ENCODE data around the gene ST7. TPM values are rescaled to one million over a fixed set of nuclear protein-coding genes. Genes with fewer than 3 reads are reported as not detected.
A peak's percentile ranks its signal among the peaks of the same experiment; 100 is the strongest.

The ST7 gene
- total RNA-seq, 1 experiment from 2014 or later, result 19.4 TPM

DNA sequence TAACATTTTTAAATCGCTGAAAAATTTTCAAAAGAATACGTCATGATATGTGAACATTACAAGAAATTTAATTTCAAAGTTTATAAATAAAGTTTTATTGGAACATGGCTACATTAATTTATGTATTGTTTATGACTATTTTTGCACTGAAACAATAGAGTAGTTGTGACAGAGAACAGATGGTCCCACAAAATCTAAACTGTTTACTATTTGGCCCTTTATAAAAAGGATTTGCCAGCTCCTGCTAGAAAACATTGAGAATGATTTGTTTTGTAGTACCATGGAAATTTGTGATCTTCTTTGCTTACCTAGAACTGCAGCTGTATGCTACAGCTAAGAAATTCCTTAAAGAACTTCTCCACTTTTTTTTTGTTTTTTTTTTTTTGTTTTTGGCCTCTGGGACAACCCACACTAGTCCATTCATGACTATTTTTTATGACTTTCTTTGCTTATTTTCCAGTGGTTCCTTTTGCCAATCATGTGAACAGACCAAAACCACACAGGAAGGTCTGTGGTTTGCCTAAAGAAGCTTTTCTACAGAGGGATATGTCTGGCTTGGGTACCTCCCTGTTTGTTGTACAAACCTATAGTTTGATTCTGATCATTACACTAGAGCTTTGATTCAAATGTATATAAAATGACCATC lies 55.7 kb downstream of the ST7 start:
- no peak for DNase-seq (ENCODE audit: low spot score)

DNA sequence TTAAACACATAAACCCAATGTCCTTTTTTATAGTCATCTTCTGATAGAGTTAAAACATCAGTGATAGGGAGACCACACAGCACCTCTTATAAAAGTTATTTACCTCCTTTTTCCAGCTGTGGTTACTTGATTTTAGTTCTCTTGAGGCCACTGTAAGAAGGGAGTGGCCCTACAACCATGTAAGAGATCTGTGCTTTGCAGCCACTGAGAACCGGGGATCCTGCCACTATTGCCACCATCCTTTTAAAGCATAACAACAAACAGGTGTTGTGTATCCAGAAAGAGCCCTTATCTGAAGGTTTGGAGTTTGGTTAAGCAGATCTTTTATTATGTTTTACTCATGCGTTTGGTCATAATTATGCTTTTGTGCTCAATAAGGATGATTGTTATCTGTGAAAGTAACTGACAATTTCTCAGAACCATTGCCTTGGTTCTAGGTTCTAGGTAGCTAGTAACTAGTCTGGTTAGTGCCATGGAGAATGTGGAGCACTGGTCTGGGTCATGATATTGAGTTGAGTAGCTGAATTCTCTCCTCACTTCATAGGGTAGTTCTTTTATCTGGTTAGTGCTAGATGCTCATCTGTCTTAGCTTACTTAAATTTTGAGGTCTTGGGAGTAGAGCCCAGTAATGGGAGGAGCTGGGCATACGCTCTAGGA lies 56.5 kb downstream of the ST7 start:
- DNase-seq (ENCODE audit: low spot score), result no peak

DNA sequence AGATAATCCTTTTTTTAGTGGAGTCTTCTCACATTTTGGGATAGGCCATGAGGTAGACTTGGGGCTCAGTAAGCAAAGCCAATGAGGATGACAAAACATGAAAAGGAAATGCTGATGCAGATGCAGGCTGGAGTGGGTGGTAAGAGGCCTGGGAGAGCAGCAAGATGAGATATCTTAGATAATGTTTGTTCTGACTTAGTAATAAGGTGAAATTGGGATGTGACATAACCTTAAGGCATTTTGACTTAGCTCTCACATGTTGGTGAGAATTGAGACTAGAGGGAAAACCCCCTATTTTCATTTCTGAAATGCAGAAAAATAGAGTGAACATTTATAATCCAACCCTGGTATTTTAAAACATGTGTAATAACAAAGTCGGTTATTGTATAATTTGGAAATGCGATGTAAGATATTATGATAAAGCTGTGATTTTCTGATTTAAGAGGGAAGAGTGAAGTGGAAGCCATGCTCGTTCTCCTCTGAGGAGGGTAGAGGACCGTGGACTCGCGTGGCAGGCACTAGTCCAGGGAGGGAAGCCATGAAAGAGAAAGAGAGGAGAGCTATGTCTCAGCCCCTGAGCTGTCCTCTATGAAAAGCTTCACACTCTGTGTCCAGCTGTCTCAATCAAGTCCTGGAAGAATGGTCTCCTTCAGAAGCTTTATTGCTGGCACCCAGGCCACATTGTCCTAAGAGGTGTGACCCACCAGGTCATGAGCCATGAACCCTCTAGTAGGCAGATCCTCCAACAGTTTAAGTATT lies 57.3 kb downstream of the ST7 start:
- DNase-seq (ENCODE audit: low spot score), result no peak

DNA sequence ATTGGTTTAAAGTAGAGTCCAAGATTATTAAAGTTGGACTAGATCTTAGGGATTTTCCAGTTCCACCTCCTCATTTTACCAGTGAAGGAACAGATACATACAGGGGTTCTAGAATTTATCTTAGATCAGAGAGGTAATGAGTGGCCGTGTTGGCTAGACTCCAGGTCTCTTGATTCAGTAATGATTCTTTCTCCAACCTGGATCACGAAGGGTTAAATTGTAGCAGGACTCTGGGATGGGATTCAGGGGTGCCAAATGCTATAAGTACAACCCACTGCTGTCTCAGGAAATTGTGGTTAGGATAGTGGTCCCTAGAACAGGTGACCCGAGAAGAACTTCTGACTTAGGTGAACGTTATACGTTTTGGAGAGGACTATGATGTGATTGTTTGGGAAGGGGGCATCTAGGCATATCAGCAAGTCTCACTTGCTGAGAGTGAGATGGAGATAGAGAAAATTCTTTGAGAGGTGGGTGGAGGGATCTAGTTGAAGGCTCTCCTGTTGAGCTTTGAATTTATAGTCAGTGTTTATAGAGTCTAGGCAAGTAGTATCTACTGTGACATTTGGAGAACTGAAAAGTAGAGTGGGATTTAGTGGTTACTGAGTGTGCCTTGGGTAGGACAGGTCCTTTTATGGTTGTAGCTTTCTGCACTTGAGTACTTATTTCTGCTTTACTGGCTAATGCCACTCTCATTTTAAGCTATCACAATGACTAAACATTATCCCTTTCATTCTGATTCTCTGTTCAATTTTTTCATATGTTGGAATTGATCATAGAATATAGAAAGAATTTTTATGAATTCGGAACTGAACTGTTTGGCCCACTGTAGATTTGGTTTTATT lies 58.3 kb downstream of the ST7 start:
- DNase-seq (ENCODE audit: low spot score), result no peak

DNA sequence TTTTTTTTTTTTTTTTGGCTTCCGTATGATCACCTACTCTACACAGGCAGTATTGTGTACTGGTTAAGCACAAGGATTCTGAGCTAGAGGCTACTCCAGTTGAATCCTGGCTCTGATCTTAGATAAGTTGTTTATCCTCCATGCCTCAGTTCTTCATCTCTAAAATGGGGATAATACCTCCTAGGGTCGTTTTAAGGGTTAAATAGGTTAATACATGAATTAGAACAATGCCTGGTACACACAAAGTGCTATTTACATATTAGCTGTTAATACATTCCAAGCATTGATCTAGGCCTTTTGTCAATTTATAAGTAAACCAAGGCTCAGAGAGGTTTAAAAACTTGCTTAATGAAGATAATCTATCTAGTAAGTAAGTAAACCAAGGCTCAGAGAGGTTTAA lies 59.0 kb downstream of the ST7 start:
- DNase-seq (ENCODE audit: low spot score), result no peak

DNA sequence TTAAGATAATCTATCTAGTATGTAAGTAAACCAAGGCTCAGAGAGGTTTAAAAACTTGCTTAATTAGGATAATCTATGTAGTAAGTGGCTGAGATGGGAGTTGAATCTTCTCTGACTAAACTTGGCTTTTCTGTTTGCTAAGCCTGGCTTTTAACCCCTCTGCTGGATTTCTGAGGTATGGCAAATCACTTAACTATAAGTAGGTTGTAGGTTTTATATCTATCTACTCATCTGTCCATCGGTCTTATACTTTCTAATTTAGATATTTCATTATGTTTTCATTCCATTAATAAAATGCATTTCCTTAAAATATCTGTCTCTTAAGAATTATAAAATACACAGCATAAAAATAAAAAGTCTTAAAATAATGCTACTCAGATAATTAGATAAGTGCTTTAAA lies 59.4 kb downstream of the ST7 start:
- peak; percentile 69 for DNase-seq (ENCODE audit: low spot score)

DNA sequence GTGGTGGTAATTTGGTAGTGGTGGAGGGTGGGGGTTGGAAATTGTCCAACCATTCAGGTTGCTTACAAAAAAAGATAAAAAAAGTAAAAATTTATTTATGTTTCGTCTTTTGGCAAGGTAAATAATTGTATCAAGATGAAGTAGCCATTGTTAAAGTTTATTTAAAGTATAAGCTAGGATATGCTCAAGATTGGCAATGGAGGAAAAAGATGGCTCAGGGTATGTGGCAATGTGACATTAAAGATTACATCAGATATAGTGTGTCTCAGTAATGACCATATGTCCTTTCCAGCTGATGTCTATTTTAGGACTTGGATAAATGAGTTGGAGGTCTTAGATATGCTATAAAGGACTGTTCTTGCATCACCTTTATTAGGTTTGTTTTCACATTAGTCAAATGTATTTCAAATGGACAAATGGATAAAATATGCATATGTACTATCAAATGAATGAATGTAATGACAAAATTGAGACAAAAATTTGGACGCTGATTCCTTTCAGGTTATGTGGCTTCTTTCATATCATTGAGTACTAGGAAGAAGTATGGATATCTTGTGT lies 60.9 kb downstream of the ST7 start:
- no peak for DNase-seq (ENCODE audit: low spot score)

DNA sequence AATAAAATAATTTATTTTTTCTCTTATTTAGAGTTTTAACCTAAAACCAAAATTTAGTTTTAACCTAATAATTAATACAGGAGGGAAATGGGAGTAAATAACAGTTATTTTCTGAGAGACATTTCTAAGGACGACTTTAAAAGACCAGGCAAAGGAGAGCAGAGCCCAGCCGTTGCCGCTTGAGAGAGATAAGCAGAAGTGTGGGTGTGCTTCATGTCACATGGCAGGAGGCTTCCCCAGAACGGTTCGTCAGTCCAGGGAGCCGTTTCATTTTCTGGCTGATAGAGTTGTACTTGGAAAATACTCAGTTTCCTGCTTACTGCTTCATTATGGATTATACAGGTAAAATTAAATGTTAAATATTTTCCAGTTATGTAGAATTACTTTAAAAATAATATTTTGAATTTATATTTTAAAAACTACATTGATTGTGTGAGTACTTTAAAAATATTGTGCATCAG lies 61.4 kb downstream of the ST7 start:
- peak; percentile 20 for DNase-seq (ENCODE audit: low spot score)

DNA sequence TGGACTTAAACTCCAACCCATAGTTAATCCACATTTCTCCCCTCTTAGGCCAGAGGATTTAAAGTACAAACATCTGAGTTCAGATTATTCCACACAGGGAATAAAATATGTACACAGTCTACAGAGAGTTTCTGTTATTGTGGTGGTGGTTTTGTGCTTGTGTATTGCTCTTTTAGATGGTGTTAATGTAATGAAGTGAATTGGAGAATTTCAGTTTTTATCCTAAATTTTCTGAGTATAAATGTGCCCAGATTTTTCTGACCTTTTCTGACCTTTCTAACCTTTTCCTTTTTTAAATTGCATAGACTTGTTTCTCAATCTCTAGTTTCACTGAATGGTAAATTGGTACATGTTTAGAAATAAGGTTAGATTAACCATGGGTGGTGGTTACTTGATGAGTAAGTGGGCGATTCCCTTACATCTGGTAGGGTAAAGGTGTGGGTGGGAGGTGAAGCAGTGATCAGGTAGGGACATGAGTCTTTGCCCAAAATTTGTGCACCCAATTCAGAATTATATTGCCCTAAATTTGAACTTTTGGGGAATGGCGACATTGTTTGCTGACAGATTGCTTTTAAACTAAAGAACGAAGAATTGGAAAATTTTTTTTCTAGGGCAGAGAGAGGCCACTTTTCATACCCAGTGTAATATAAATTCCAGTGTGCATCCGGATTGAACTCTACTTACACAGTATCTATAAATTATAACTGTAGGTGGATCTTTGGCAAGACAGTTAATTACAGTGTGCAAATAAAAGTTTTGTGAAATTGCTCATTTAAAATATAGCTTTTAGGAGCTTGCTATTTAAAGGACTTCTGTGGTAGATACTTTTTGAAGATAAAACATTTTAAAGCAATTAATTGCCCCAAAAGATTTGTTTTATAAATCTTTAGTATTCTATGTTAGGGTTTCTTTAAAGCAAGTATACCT lies 62.2 kb downstream of the ST7 start:
- DNase-seq (ENCODE audit: low spot score), result no peak

DNA sequence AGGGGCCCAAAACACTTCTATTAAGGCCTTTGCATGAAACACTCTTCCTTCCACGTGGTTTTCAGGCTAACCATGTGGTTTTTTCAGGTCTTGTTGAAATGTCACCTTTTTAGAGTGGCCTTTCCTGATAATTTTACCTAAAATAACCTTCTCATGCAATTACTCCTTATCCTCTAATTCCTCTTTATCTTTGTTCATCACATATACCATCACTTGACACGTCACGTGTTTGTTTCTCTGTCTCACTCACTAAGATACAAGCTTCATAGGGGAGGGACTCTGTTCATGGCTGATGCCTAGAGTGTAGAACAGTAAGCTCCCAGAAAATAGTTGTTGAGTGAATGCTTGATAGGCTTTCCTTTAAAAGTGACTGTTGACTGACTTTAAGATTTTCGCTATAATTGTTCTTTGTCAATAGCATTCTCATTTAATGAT lies 63.7 kb downstream of the ST7 start:
- no peak for DNase-seq (ENCODE audit: low spot score)

DNA sequence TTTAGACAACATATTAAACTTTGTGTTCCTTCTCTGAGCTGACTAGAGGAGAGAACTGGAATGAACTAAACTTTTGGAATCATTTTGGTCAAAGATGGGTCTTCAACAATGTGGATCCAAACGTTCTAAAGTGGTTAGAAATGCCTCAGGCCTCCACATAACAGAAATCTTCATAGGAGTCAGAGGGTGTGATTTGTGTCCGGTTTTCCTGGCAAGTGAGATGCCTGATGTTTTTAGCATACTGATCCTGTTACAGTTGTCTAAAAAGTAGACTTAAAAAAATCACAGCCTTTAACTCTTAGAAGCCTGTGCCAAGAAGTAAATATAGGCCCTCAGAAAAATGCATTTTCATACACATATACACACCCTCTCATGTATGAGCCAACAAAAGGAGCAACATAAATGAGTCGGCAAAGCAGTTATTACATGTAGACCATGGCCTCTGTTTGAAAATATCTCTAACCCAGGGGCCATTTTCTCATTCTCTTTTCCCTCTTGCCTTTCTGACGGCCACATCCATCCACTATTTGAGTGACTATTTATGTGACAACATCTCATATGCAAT lies 64.5 kb downstream of the ST7 start:
- no peak for DNase-seq (ENCODE audit: low spot score)

DNA sequence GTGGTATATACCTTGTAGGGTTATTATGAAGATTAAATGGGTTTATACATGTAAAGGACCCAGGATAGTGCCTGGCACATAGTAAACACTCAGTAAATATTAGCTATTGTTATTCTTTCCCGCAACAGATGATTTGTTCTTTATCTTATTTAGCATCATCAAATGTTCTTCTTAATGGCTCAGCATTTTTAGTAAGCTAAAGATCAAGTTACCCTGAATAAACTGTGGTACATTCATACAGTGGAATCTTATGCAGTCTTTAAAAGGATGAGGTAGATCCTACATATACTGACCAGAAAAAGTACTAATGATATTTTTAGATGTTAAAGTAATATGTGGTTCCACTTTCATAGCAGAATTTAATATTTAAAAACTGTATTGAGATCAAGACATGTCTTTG lies 65.4 kb downstream of the ST7 start:
- DNase-seq (ENCODE audit: low spot score), result no peak

DNA sequence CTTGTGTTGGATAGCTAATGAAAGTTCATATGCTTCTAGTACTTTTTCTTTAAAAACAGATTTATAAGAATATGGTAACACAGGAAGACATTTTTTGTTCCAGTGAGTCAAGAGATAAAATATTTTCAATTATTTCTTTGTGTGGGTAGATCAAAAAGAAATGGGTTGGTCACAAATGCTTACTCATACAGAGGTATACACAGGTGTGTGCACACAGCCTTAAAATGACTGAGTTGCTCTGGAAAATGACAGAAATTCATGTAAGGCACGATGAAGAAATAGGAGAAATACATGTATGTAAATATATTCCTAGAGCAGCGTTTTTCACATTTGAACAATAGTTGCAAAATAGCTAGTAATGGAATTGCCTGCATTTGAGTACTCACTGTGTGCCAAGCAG lies 66.0 kb downstream of the ST7 start:
- peak; percentile 25 for DNase-seq (ENCODE audit: low spot score)

DNA sequence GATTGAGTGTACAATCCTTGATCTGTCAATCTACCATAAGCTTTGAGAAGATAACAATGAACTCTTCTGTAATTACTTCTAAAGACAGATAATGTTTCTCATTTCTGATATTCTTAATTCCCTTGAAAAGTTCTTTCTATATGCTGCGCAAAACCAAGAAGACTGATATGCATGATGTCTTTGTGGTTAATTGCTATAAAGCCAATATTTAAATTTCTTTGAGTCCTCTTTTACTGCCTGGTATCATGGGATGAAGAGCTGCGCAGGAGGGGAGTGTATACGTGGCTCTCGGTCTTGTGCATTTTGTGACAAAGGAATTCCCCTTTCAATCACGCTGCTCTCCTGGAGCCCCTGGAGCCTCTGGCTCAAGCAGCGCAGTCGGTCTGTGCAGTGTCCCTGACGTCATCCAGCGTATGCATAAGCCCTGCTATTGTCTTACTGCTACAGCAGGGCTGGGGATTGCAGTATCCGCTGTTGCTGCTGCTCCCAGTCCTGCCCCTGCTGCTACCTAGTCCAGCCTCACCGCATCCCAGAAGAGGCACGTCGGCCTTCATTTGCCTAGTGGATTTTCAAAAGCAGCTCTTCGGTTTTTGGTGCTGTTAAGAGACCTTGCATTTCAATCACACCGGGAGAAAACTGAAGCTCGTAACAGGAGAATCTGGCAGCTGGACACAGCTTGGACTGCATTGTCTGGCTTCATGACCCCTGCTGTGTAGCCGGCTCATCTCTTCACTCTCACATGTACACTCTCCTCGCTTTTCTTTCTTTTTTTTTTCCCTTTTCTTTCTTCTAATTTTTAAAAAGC lies 66.7 kb downstream of the ST7 start:
- DNase-seq (ENCODE audit: low spot score), result peak; percentile 13

DNA sequence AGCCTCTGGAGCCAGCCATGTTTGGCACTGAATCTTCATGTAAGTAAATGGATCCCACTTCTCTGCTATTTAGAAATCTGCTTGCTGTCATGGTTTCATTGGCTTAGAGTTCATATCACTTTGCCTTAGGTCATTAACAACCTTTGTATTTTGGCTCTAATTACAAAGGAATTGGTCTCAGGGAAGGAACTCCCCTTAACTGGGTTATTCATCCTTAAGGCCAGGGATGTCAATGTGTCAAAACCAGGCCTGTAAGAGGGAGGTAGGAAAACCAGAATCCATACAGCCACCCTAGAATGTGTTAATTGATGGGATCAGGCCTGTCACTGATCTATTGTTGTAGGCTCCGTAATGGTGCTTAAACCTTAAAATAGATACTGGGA lies 67.3 kb downstream of the ST7 start:
- DNase-seq (ENCODE audit: low spot score), result no peak

DNA sequence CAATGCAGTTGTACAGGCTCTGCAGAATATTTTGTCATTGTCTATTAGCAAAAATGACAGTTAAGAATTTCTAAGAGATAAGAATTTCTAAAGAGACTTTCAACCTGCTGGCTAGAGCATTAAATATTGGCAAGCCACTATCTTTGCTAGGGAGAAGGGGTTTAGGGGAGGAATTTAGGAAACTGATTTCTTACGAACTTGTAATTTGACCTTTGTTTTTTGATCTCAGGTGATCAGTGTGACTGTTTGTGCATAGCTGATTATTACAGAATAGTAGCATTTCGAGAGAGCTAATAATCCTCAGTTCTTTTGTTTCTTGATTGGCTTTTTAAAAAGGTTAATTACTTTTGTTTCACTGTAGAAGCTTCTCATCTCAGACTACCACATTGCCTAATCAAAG lies 68.1 kb downstream of the ST7 start:
- DNase-seq (ENCODE audit: low spot score), result no peak

DNA sequence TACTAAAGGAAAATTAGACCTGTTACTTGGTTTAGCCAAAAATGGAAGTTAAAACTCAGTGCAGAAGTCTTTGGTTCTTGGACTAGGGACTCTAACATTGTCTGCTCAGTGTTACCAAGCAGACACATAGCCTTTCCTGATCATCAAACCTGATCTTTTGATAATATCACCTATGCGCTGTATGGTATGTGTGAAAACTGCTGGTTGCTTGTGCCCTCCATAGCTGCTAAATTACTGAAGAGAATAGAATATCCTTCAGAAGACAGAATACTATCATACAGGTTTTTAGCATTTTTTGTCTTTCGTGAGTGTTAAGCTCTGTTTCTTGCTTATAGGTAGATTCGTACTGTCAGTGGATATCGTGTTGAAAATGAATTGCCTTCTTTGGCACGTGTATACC lies 68.7 kb downstream of the ST7 start:
- DNase-seq (ENCODE audit: low spot score), result no peak

DNA sequence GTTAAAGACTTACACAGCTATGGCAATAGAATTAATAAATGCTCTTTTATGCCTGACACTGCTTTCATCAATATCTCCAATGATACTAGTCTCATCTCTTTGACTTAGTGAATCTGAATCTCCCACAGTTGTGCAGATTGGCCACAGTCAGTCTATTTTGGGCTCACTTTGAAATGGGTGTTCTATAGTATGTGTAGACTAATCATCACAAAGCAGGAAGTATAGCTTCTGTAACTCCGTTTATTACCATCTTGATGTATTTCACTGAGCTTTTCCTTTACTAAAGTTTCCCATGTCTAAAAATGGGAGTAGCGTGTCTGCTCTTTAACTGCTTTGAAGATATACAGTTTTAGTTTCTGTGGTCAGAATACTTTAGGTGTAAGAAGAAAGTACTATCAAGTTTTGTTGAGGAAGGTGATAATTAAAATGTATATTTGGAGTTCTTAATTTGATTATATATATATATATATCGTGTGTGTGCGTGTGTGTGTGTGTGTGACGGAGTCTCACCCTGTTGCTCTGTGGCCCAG lies 70.1 kb downstream of the ST7 start:
- DNase-seq (ENCODE audit: low spot score), result no peak

DNA sequence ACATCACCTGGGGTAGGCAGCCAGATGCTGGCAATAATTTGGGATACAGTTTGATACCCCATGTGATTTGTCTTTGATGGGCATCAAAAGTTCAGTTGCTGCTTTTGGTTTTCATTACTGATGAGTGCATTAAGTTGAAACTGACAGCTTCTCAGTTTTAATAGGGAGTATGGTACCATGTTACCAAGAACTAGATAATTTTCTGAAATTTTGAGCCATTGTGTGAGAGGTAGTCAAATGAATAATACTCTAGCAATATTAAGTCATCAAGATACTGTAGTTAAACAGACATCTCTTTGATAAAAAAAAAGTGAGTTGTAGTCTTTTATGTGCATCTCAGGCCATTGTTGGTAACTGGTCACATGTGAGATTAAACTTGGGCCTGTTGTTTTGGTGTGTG lies 71.5 kb downstream of the ST7 start:
- no peak for DNase-seq (ENCODE audit: low spot score)
